ENCODE data around the gene CASP4.

GRCh38 chr11:104898685-104899013, 69.7 kb downstream of the CASP4 start:
- TF ChIP-seq REST (IDR thresholded peaks at IDR 0.05; ENCODE audit: borderline replicate concordance) (no peak), CTCF (IDR thresholded peaks at IDR 0.05; ENCODE audit: poor library complexity, severe bottlenecking) (no peak), EZH2 (IDR thresholded peaks at IDR 0.05; ENCODE audit: borderline replicate concordance, insufficient read depth, low read length, poor library complexity, severe bottlenecking) (no peak), POLR2AphosphoS5 (IDR thresholded peaks at IDR 0.05) (no peak), EP300 (conservative IDR thresholded peaks at IDR 0.05; ENCODE audit: poor library complexity, severe bottlenecking) (no peak)

Measured in neural cell (in vitro differentiated cells).